HepG2 (cell line): ENCODE results near the gene ACOXL. TPM values are rescaled to one million over a fixed set of nuclear protein-coding genes. Genes with fewer than 3 reads are reported as not detected.

Experiments
- ATAC-seq: fragments of 200-7000 bp; cut with Tn5 transposase; 3 replicates; pipeline ENCODE4 v1.9.1; 2020; ENCODE audit warnings: mild to moderate bottlenecking, moderate library complexity
- BruUV-seq: library from RNA; stranded (reverse); fragments of 400-500 nt; replicated peaks from 2 replicates; lab custom pipeline; 2021; lab: Mats Ljungman, UMichigan
- CTCF ChIA-PET: fragments of 300-600 bp; formaldehyde crosslinking; extraction: SDS; loops from one replicate; lab custom pipeline; 2021; ENCODE audit warnings: low total read pairs, inconsistent platforms, low intra/inter-chr PET ratio; lab: Yijun Ruan, JAX
- POLR2A ChIA-PET: fragments of 350-600 bp; sonication (Branson Sonifier 250); formaldehyde crosslinking; loops from one replicate; lab custom pipeline; 2020; ENCODE audit warnings: antibody characterized with exemption, inconsistent platforms; lab: Yijun Ruan, JAX
- DNase-seq: peaks from one replicate; pipeline ENCODE4 v3.0.0-alpha.2; 2015; ENCODE audit warnings: low spot score
- FAIRE-seq: peaks from 3 replicates; lab custom pipeline; 2011; peaks lifted over from hg19 to GRCh38; lab: Jason Lieb, UNC
- H2AFZ ChIP-seq: one replicate; pipeline ENCODE4 v1.6.1; 2011; ENCODE audit warnings: low read length, inconsistent platforms
- H3K27ac ChIP-seq: fragments of 300-600 bp; 3 replicates; pipeline ENCODE4 v1.8.0; 2011; ENCODE audit warnings: mixed run types, mild to moderate bottlenecking, mixed read lengths, low read length, inconsistent platforms; ENCODE audit not compliant: insufficient read depth; ENCODE audit errors: extremely low read length
- H3K27me3 ChIP-seq, 2 experiments: fragments of 200-600 bp in 1 of 2; 2 replicates in 1 of 2; 3 replicates in 1 of 2; pipeline versions ENCODE4 v1.6.0 to v1.8.0; 2011; ENCODE audit warnings: low read length in 2 of 2, mild to moderate bottlenecking in 2 of 2, moderate library complexity in 2 of 2, inconsistent platforms in 1 of 2; ENCODE audit not compliant: insufficient read depth in 2 of 2, control insufficient read depth in 1 of 2
- H3K36me3 ChIP-seq, 2 experiments: fragments of 200-600 bp in 1 of 2; replicated peaks in 1 of 2; 2 replicates in 1 of 2; 3 replicates in 1 of 2; pipeline versions ENCODE4 v1.5.1 to v1.8.0; 2011; ENCODE audit warnings: low read length in 2 of 2, inconsistent platforms in 1 of 2; ENCODE audit not compliant: insufficient read depth in 2 of 2, control insufficient read depth in 1 of 2
- H3K4me1 ChIP-seq: 2 replicates; pipeline ENCODE4 v1.5.1; 2012; ENCODE audit warnings: low read length, inconsistent platforms; ENCODE audit not compliant: insufficient read depth
- H3K4me2 ChIP-seq: 2 replicates; pipeline ENCODE4 v1.6.0; 2011; ENCODE audit warnings: low read depth, low read length, inconsistent platforms
- H3K4me3 ChIP-seq, 3 experiments: fragments of 200-600 bp in 1 of 3; sonication (generic), shearing (Covaris generic) in 1 of 3; replicated peaks in 1 of 3; 2 replicates each; pipeline ENCODE4 v1.5.1; 2011 to 2016; ENCODE audit warnings: low read length in 3 of 3, inconsistent platforms in 2 of 3, low read depth in 2 of 3, mild to moderate bottlenecking in 2 of 3, control low read depth in 1 of 3, mixed read lengths in 1 of 3; ENCODE audit not compliant: insufficient read depth in 1 of 3
- H3K79me2 ChIP-seq: one replicate; pipeline ENCODE4 v1.6.1; 2011; ENCODE audit warnings: low read length, inconsistent platforms; ENCODE audit not compliant: insufficient read depth
- H3K9ac ChIP-seq: 2 replicates; pipeline ENCODE4 v1.6.0; 2011; ENCODE audit warnings: mild to moderate bottlenecking, low read depth, low read length, inconsistent platforms; ENCODE audit not compliant: insufficient read depth
- H3K9me3 ChIP-seq: 2 replicates; pipeline ENCODE4 v1.5.1; 2012; ENCODE audit warnings: mild to moderate bottlenecking, low read length
- H4K20me1 ChIP-seq: 2 replicates; pipeline ENCODE4 v1.6.0; 2011; ENCODE audit warnings: inconsistent platforms, mild to moderate bottlenecking, low read length, moderate library complexity; ENCODE audit not compliant: insufficient read depth
- BCL6 ChIP-seq: IDR thresholded peaks from 2 replicates; pipeline ENCODE4 v1.6.1; 2016; ENCODE audit warnings: missing genetic modification reagents, missing compliant biosample characterization
- CC2D1A ChIP-seq: sonication (generic); formaldehyde crosslinking; IDR thresholded peaks from 2 replicates; pipeline ENCODE4 v1.8.1; 2023; ENCODE audit warnings: mild to moderate bottlenecking, missing genetic modification reagents
- CENPBD1 ChIP-seq: sonication (generic); formaldehyde crosslinking; IDR thresholded peaks from 2 replicates; pipeline ENCODE4 v1.8.0; 2022; ENCODE audit warnings: missing genetic modification reagents, low read depth, mild to moderate bottlenecking, borderline replicate concordance
- CHCHD3 ChIP-seq: sonication (generic); formaldehyde crosslinking; IDR thresholded peaks from 2 replicates; pipeline ENCODE4 v1.8.0; 2022; ENCODE audit warnings: mild to moderate bottlenecking, missing genetic modification reagents, moderate library complexity
- HMGA1 ChIP-seq: sonication (generic); formaldehyde crosslinking; conservative IDR thresholded peaks from 2 replicates; pipeline ENCODE4 v1.4.0; 2020; ENCODE audit warnings: missing genetic modification reagents
- HOXA5 ChIP-seq: sonication (generic); formaldehyde crosslinking; IDR thresholded peaks from 2 replicates; pipeline ENCODE4 v1.4.0; 2020; ENCODE audit warnings: missing genetic modification reagents
- JARID2 ChIP-seq: sonication (generic); formaldehyde crosslinking; IDR thresholded peaks from 2 replicates; pipeline ENCODE4 v1.8.1; 2023; ENCODE audit warnings: missing genetic modification reagents, inconsistent platforms; ENCODE audit not compliant: insufficient replicate concordance
- ZHX1 ChIP-seq: sonication (generic); formaldehyde crosslinking; IDR thresholded peaks from 2 replicates; pipeline ENCODE4 v1.8.1; 2022; ENCODE audit warnings: low read depth, mild to moderate bottlenecking, missing genetic modification reagents
- ZNF33B ChIP-seq: sonication (generic); formaldehyde crosslinking; IDR thresholded peaks from 2 replicates; pipeline ENCODE4 v1.5.1; 2020; ENCODE audit warnings: mild to moderate bottlenecking, missing genetic modification reagents
- ZNF451 ChIP-seq: sonication (generic); formaldehyde crosslinking; IDR thresholded peaks from 2 replicates; pipeline ENCODE4 v1.5.0; 2020; ENCODE audit warnings: mild to moderate bottlenecking, missing genetic modification reagents
- ZNF724P ChIP-seq: sonication (generic); formaldehyde crosslinking; IDR thresholded peaks from 2 replicates; pipeline ENCODE4 v1.8.0; 2022; ENCODE audit warnings: missing genetic modification reagents, borderline replicate concordance
- WGBS: methylation state at CpG from one replicate; pipeline ENCODE4 v1.1.6; 2017; ENCODE audit warnings: low lambda C conversion rate; 5-methylcytosine and 5-hydroxymethylcytosine counted together
- in situ Hi-C: cut with HindIII; loops from 2 replicates; pipeline ENCODE4 v1.10.0; 2017; ENCODE audit warnings: low pct_unique_long_range_greater_than_20kb; ENCODE audit not compliant: extremely low pct_ligation_motif_present
- intact Hi-C: fragments of 100-400 bp; cut with micrococcal nuclease; formaldehyde crosslinking; loops from one replicate; pipeline ENCODE4 v1.10.0; 2022; ENCODE audit not compliant: unreplicated experiment
- polyA plus RNA-seq, 8 experiments: library from polyadenylated mRNA; depleted of rRNA in 3 of 8; stranded (reverse) in 7 of 8; unstranded in 1 of 8; fragments of >200 nt; fragmentation: Illumina TruSeq in 4 of 8; extraction: Trizol in 4 of 8; gene quantifications; 2 replicates each; pipeline versions ENCODE4 v1.2.1 to v1.2.3, GENCODE V29; 2011 to 2016; ENCODE audit warnings: low read depth in 4 of 8, missing spikeins in 1 of 8, mixed read lengths in 1 of 8; ENCODE audit not compliant: insufficient read depth in 1 of 8
- total RNA-seq, 5 experiments: library from RNA; depleted of rRNA; stranded (reverse); fragments of >200 nt; fragmentation: Illumina TruSeq; extraction: Trizol; gene quantifications; 2 replicates each; pipeline ENCODE4 v1.2.3, GENCODE V29; 2016; ENCODE audit warnings: low read depth in 1 of 5

The ACOXL gene
- total and polyA plus RNA-seq, 2 of the 13 experiments (the other 11 are each of a cell fraction or from before 2014, with no cell fraction given) = not detected

DNA sequence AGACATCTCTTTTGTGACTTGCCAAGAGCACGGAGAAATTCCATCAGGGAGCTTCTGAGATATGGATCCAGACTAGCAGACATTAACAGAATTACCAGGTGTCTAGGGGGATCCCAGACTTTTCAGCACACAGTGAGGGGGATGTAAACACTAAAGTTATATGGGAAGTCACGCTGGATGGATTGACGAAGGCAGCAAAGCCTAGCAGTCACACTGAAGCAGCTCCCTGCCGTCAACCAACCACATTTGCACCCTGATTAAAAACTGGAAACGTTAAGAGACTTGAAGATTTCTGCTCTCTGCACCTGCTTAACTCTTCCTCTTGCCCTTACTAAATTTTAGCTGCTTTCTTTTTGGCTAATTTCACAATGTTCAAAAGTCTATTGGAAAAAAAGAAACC is 325.9 kb downstream of the ACOXL start:
- DNase-seq (no peak), FAIRE-seq (no peak), ATAC-seq (no peak)
- ChIA-PET POLR2A (no interaction called here), CTCF (no interaction called here)
- Histone ChIP-seq H3K4me3 (no peak overlapping the region), H3K9me3 (no peaks in the 10 kb centered on the region), H3K27me3 (peaks cover 3 to 12% of the 10 kb centered on the region in 2 experiments; a peak in 3 of 5 replicates), H3K4me1 (no peaks in the 10 kb centered on the region), H3K36me3 (no peaks in the 10 kb centered on the region), H2AFZ (no peak overlapping the region), H4K20me1 (no peaks in the 10 kb centered on the region), H3K4me2 (no peak overlapping the region), H3K79me2 (no peaks in the 10 kb centered on the region), H3K9ac (no peak overlapping the region), H3K27ac (no peak overlapping the region)
- in situ Hi-C loops (no loop called here), intact Hi-C loops (no loop called here)
- 7% methylated on average over 5 of the region's 5 CpGs for WGBS
- BruUV-seq = no TSS peak
- no peak for TF ChIP-seq ZNF451 (CRISPR knock-in tag)
- no peak for TF ChIP-seq CENPBD1 (CRISPR knock-in tag)
- no peak for TF ChIP-seq ZNF33B (CRISPR knock-in tag)
- TF ChIP-seq CC2D1A = no peak
- TF ChIP-seq CHCHD3 = no peak
- TF ChIP-seq ZNF724P (CRISPR knock-in tag) = no peak
- no peak for TF ChIP-seq HMGA1
- TF ChIP-seq JARID2 (CRISPR knock-in tag) = no peak
- no peak for TF ChIP-seq ZHX1 (CRISPR knock-in tag)
- TF ChIP-seq HOXA5 (CRISPR knock-in tag) = no peak
- no peak for TF ChIP-seq BCL6
